Aorta (tissue), 5 donors: Measurements from ENCODE around the gene IL17A. TPM values are rescaled to one million over a fixed set of nuclear protein-coding genes. Genes with fewer than 3 reads are reported as not detected.

Experiments used
- ATAC-seq: fragments of 200-7000 bp; cut with Tn5 transposase; one replicate; pipeline ENCODE4 v1.9.1; 2022; ENCODE audit warnings: moderate library complexity; ENCODE audit not compliant: low FRiP score
- DNase-seq, 2 donors: peaks; one replicate each; pipeline ENCODE4 v3.0.0-alpha.2; 2020
- H3K27ac ChIP-seq, 2 donors: one replicate each; pipeline ENCODE4 v1.5.1; 2013; ENCODE audit warnings: low read length in 2 of 2, mild to moderate bottlenecking in 2 of 2, moderate library complexity in 2 of 2, control low read depth in 1 of 2, inconsistent platforms in 1 of 2, low read depth in 1 of 2
- H3K27me3 ChIP-seq, 2 donors: one replicate each; pipeline ENCODE4 v1.6.1; 2013; ENCODE audit warnings: control low read depth in 1 of 2, low read length in 1 of 2, mild to moderate bottlenecking in 1 of 2, moderate library complexity in 1 of 2; ENCODE audit not compliant: insufficient read depth in 2 of 2, control insufficient read depth in 1 of 2
- H3K36me3 ChIP-seq, 2 donors: one replicate each; pipeline ENCODE4 v1.6.1; 2013; ENCODE audit warnings: control low read depth in 1 of 2, low read length in 1 of 2, mild to moderate bottlenecking in 1 of 2; ENCODE audit not compliant: insufficient read depth in 2 of 2, control insufficient read depth in 1 of 2
- H3K4me1 ChIP-seq, 2 donors: one replicate each; pipeline ENCODE4 v1.6.1; 2013; ENCODE audit warnings: low read length in 2 of 2, control low read depth in 1 of 2, mild to moderate bottlenecking in 1 of 2, moderate library complexity in 1 of 2; ENCODE audit not compliant: insufficient read depth in 2 of 2, control insufficient read depth in 1 of 2
- H3K4me3 ChIP-seq, 2 donors: one replicate each; pipeline ENCODE4 v1.5.1; 2013; ENCODE audit warnings: low read length in 2 of 2, control low read depth in 1 of 2, mild to moderate bottlenecking in 1 of 2
- H3K9me3 ChIP-seq: one replicate; pipeline ENCODE4 v1.6.1; 2013; ENCODE audit warnings: mild to moderate bottlenecking, low read length; ENCODE audit not compliant: control insufficient read depth
- WGBS, 2 donors: extraction: QIAGEN DNeasy Blood & Tissue Kit; methylation state at CpG; one replicate each; pipeline ENCODE4 v1.1.7; 2013; 5-methylcytosine and 5-hydroxymethylcytosine counted together
- intact Hi-C, 2 donors: fragments of 100-400 bp; cut with DNase I; formaldehyde crosslinking; loops; one replicate each; pipeline versions ENCODE4 v1.14.2 to v1.15.0; 2022
- polyA plus RNA-seq, 2 donors: library from polyadenylated mRNA; stranded (reverse); fragments of 200-250 nt; gene quantifications; one replicate each; pipeline ENCODE4 v1.2.3, GENCODE V29; 2013
- total RNA-seq, 2 donors: library from RNA; stranded (reverse); fragmentation: NEBNext Ultra II Directional; extraction: Animal tissue kit (Norgen Biotek cat#: 25700); gene quantifications; one replicate each; pipeline ENCODE4 v1.2.1, GENCODE V29; 2021
- donor health status: healthy with polysubstance abuse.
- donor health status: Bipolar disorder and iron deficiency.
- donor health status: DM: no; HTN: no; CAD: no.
- donor health status: DM: no; HTN: no; CAD: no.
- donor health status: DM: yes; HTN: yes; CAD: no.

IL17A gene
- total and polyA plus RNA-seq, 4 donors, result not detected

DNA sequence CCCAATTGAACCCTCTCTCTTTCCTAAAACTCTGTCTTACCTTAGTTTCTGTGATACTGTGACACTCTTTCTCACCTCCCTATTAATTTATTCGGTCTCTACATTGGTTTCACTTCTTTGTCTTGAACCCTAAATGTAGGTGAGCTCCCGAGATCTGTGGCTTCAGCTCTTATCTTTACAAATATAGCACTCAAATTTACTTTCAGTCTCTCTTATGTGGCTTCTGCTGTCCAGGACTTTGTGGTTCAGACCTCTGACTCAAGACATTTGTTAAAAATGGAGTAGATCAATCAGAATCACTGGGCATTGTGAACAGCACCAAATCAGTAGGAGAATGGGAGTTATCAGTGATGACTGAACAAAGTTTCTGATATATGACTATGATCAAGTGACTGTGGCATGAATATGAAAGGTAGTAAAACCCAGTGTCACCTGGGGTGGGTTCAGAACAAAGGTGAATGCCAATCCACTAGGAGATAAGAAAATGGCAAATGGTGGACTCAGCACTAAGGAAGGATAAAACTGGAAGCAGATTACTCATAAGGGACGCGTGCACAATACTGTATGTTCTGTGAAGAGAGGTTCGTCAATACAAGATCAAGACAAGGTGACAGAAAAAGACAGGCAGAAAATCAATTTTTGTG lies 30.9 kb downstream of the IL17A start:
- intact Hi-C loops, result no loop called here
- Histone ChIP-seq H3K9me3 (peaks cover 1% of the 10 kb centered on the region), H3K4me1 (no peaks in the 10 kb centered on the region), H3K4me3 (no peak overlapping the region), H3K27me3 (peaks cover 0 to 1% of the 10 kb centered on the region in 2 donors), H3K27ac (no peak overlapping the region), H3K36me3 (no peaks in the 10 kb centered on the region)
- ATAC-seq (no peak), DNase-seq (no peak)
- WGBS, 2 donors, result 88 to 92% methylated on average over 5 of the region's 5 CpGs

DNA sequence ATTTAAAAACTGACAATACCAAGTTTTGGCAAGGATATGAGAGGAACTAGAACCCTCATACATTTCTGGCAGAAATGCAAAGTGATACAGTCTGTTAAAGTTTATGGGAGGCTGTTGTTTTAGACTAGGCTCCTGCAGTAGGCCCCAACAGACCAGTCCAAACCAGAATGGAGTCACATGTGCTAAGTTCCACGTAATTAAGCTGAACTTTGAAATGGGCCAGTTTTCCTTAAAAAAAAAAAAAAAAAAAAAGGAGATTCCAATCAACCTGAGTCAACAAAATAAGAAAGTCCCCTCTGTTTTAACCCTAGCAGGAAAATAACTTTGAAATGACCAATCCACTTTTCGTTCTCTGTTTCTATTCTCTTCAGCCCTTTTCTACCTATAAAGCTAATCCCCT lies 31.6 kb downstream of the IL17A start:
- Histone ChIP-seq H3K4me3 (no peak overlapping the region), H3K27ac (no peak overlapping the region), H3K9me3 (peaks cover 1% of the 10 kb centered on the region), H3K36me3 (no peaks in the 10 kb centered on the region), H3K27me3 (peaks cover 0 to 1% of the 10 kb centered on the region in 2 donors), H3K4me1 (no peaks in the 10 kb centered on the region)
- 66 to 80% methylated on average over 2 of the region's 2 CpGs for WGBS, 2 donors
- ATAC-seq (no peak), DNase-seq (no peak)
- intact Hi-C loops, result no loop called here

DNA sequence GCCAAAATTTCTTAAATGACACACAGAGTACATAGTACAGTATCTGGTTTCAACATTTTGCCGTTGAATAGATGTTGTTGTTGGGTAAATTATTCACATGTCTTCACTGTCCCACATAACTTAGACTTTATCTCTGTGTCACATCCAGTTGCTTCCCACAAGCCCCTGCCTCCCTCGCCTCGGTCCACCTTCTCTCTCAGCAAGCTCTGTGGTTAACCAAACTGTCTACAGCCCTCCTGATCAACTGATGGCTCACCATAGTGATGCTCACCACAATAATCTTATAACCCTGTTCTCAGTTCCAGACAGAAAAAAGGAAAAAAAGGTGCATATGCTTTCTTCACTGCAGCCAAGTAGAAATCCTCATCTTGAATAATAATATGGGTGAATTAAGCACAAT lies 35.1 kb downstream of the IL17A start:
- no peak overlapping the region for H3K27ac ChIP-seq
- intact Hi-C loops, result loop anchor here in 1 of 2 donors (10.0 kb wide), 1 partner anchor 117 kb away; no protein-coding TSS in a partner anchor
- no peaks in the 10 kb centered on the region for H3K36me3 ChIP-seq
- H3K27me3 ChIP-seq, result peaks cover 0 to 1% of the 10 kb centered on the region in 2 donors
- no peak overlapping the region for H3K4me3 ChIP-seq
- no peaks in the 10 kb centered on the region for H3K4me1 ChIP-seq
- DNase-seq, result no peak
- peaks cover 1% of the 10 kb centered on the region for H3K9me3 ChIP-seq
- 36 to 50% methylated on average over 3 of the region's 3 CpGs for WGBS, 2 donors
- ATAC-seq, result no peak

DNA sequence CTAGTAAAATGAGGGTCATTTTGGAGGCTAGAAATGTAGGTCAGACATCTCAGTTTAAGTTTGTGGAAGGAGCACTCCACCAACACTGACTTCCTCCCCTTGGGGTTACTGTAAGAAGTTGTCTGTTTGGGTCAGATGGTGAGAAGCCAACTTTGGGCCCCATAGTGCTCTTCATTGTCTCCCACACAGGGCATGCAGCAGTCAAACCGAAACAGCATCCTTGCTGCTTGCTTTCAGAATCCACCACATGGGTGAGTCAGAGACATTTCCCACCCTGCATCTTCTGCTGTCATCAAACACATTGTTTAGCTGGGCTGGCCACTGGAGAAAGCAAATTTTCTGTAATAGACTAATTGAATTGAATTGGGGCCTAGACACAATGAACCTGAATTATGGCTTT lies 41.3 kb downstream of the IL17A start:
- H3K9me3 ChIP-seq, result peaks cover 2% of the 10 kb centered on the region
- ATAC-seq (no peak), DNase-seq (no peak)
- H3K4me1 ChIP-seq, result no peaks in the 10 kb centered on the region
- no peaks in the 10 kb centered on the region for H3K36me3 ChIP-seq
- WGBS, 2 donors, result 74 to 84% methylated on average over 1 of the region's 1 CpG
- no peak overlapping the region for H3K27ac ChIP-seq
- peaks cover 0 to 2% of the 10 kb centered on the region in 2 donors for H3K27me3 ChIP-seq
- intact Hi-C loops, result loop anchor here in 1 of 2 donors (10.0 kb wide), 1 partner anchor 123 kb away; no protein-coding TSS in a partner anchor
- H3K4me3 ChIP-seq, result no peak overlapping the region

DNA sequence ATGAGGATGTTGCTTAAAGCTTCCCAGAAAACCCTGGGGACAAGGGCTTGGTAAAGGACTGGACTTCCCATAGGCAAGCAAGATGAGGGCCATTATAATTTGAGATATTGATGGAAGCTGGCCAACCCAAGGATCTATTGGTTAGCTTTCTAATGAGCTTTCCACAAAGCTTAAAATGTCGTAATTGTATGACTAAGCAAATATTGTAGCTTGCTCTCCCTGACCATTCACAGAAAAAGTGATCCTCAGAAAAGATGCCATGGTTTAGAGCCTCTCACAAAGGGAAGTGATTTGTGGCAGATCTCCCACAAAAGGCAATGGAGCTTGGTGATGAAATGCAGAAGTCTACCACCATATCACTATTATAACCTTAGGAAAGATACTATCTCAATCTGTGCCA lies 44.5 kb downstream of the IL17A start:
- no peak overlapping the region for H3K4me3 ChIP-seq
- DNase-seq (no peak), ATAC-seq (no peak)
- no peaks in the 10 kb centered on the region for H3K4me1 ChIP-seq
- intact Hi-C loops, result loop anchor here in 1 of 2 donors (10.0 kb wide), 1 partner anchor 126 kb away; no protein-coding TSS in a partner anchor
- 89 to 93% methylated on average over 1 of the region's 1 CpG for WGBS, 2 donors
- no peaks in the 10 kb centered on the region for H3K36me3 ChIP-seq
- peaks cover 0 to 2% of the 10 kb centered on the region in 2 donors for H3K27me3 ChIP-seq
- H3K9me3 ChIP-seq, result peaks cover 2% of the 10 kb centered on the region
- H3K27ac ChIP-seq, result no peak overlapping the region

DNA sequence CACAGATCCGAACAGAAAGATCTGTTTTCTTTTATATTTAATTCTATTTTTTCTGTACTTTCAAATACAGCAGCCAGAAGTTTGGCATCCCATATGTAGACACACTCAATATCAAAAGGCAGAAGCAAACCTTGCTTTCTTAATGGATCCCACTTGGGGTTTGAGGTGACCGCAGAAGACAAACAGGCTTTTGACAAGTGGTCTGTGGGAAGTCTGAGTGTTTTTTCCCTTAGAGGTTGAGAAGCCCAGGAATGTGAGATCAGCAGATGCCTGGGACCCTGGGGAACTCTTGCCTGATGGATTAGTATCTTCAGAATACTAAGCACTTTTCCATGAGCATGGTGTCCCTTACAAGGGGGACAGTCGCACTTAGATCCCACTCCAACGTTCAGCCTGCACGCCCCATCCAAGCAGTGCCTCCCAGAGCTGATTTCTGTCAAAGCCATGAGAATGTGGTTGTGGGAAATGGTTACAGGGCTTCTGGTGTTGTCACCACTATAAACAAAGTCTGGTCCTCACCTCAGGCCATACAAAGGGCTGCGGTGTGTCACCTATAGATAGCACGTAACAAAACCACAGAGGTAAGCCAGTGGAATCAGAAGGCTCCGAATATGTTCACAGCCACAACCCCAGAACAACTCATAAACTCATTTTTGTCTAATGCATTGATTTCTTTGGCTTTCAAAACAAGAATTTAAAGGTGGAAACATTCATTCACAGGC lies 45.4 kb downstream of the IL17A start:
- WGBS, 2 donors, result 81 to 87% methylated on average over 8 of the region's 8 CpGs
- no peak for ATAC-seq
- Histone ChIP-seq H3K4me3 (no peak overlapping the region), H3K36me3 (no peaks in the 10 kb centered on the region), H3K27ac (no peak overlapping the region), H3K9me3 (peaks cover under 1% of the 10 kb centered on the region), H3K27me3 (peaks cover 0 to 2% of the 10 kb centered on the region in 2 donors), H3K4me1 (no peaks in the 10 kb centered on the region)
- intact Hi-C loops, result loop anchor here in 1 of 2 donors (10.0 kb wide), 1 partner anchor 127 kb away; no protein-coding TSS in a partner anchor
- no peak for DNase-seq

DNA sequence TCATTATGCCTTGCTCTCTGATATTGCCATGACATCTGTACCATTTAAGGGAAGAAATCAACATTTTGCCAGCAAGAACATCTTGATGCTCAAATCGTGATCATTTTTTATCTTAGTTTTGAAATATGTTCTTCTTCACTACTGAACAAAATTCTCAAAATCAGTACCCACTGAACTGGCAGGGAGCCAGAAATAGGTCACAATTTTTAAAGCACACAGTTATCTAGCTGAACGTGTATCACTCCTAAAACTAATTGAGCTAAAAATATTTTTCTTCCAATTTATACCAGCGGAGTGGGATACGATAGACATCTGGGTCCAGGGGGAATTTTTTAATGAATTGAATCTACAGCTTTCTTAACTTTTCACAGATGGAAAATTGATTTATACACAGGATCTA lies 46.8 kb downstream of the IL17A start:
- H3K4me1 ChIP-seq, result no peaks in the 10 kb centered on the region
- no peak overlapping the region for H3K27ac ChIP-seq
- intact Hi-C loops, result loop anchor here in 1 of 2 donors (10.0 kb wide), 1 partner anchor 128 kb away; no protein-coding TSS in a partner anchor
- no peak for ATAC-seq
- H3K36me3 ChIP-seq, result no peaks in the 10 kb centered on the region
- 52 to 71% methylated on average over 4 of the region's 4 CpGs for WGBS, 2 donors
- no peak overlapping the region for H3K4me3 ChIP-seq
- no peaks in the 10 kb centered on the region for H3K9me3 ChIP-seq
- peaks cover 0 to 2% of the 10 kb centered on the region in 2 donors for H3K27me3 ChIP-seq
- DNase-seq, result no peak

DNA sequence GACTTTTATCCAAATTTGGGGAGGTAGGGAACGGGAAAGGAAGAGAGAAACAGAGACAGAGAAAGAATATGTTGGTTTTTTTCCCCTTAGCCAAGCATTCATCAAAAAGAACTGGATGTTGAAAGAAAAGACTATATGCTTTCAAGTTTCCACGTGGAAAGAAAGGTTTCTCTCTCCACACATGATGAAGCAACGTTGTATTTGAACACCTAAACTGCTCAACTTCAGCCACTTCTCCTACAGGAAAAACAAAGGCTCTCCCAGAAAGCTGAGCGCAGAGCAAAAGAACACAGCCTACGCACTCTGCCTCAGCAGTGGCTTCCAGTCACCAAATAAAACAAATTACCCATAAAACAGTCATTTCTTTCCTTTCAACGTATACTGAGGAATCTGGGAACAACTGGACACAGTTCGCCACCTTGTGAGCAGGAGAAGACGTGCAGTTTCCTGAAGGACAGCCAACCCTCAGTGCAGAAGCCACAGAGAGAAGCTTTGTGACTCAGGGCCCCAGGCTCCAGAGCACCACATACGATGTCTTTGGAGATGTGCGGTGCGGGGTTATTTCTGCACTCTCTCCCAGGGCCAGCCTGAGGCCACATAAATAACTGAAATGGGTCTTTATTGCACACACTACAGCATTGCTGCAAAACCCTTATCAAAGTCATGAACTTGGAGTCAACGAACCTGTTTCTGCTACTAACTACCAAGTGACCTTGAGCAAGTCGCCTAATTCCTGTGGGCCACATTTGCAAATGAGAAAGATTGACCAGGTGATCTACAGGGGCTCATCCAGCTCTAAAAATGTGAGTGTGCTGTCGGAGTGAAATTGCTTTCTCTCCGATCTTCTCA lies 48.0 kb downstream of the IL17A start:
- Histone ChIP-seq H3K36me3 (no peaks in the 10 kb centered on the region), H3K27me3 (peaks cover 0 to 2% of the 10 kb centered on the region in 2 donors), H3K27ac (no peak overlapping the region), H3K4me1 (no peaks in the 10 kb centered on the region), H3K4me3 (no peak overlapping the region), H3K9me3 (no peaks in the 10 kb centered on the region)
- intact Hi-C loops, result loop anchor here in 1 of 2 donors (10.0 kb wide), 1 partner anchor 129 kb away; no protein-coding TSS in a partner anchor
- ATAC-seq, result peak; percentile 45
- DNase-seq, result no peak
- 27 to 33% methylated on average over 15 of the region's 15 CpGs for WGBS, 2 donors
